Measurements from ENCODE around the gene ELFN1.

The ELFN1 gene

GRCh38 chr7:1644341-1645070, 25.6 kb upstream of the ELFN1 start:
- no peak for TF ChIP-seq CTCF (IDR thresholded peaks at IDR 0.05)
- no peaks in the 10 kb centered on the region for H3K9me3 ChIP-seq (ENCODE audit: control insufficient read depth, low read length)
- H3K4me2 ChIP-seq (ENCODE audit: low read length), result no peak overlapping the region
- no peak overlapping the region for H3K9ac ChIP-seq
- H3K4me3 ChIP-seq (ENCODE audit: low read depth, low read length), result no peak overlapping the region
- no peaks in the 10 kb centered on the region for H3K36me3 ChIP-seq (ENCODE audit: control insufficient read depth, insufficient read depth, low read length)
- H3K4me1 ChIP-seq, result no peaks in the 10 kb centered on the region
- H3K27ac ChIP-seq, result no peak overlapping the region
- no peaks in the 10 kb centered on the region for H3K27me3 ChIP-seq (ENCODE audit: control insufficient read depth, insufficient read depth, low read length)
- no peaks in the 10 kb centered on the region for H3K79me2 ChIP-seq
- H2AFZ ChIP-seq, result no peak overlapping the region

- Histone ChIP-seq H3K79me2 (no peaks in the 10 kb centered on the region), H3K9me3 (ENCODE audit: control insufficient read depth, low read length) (no peaks in the 10 kb centered on the region), H3K27ac (no peak overlapping the region), H3K27me3 (ENCODE audit: control insufficient read depth, insufficient read depth, low read length) (no peaks in the 10 kb centered on the region), H2AFZ (no peak overlapping the region), H3K36me3 (ENCODE audit: control insufficient read depth, insufficient read depth, low read length) (no peaks in the 10 kb centered on the region), H3K4me2 (ENCODE audit: low read length) (no peak overlapping the region), H3K9ac (no peak overlapping the region), H3K4me1 (no peaks in the 10 kb centered on the region), H3K4me3 (ENCODE audit: low read depth, low read length) (no peak overlapping the region)
- no peak for TF ChIP-seq CTCF (IDR thresholded peaks at IDR 0.05)
These were observed 25.0 kb upstream of the ELFN1 start for GRCh38 chr7:1645071-1645409.

GRCh38 chr7:1645476-1645875, 24.6 kb upstream of the ELFN1 start:
- Histone ChIP-seq H2AFZ (no peak overlapping the region), H3K27me3 (ENCODE audit: control insufficient read depth, insufficient read depth, low read length) (no peaks in the 10 kb centered on the region), H3K4me1 (no peaks in the 10 kb centered on the region), H3K4me2 (ENCODE audit: low read length) (no peak overlapping the region), H3K9me3 (ENCODE audit: control insufficient read depth, low read length) (no peaks in the 10 kb centered on the region), H3K9ac (no peak overlapping the region), H3K27ac (no peak overlapping the region), H3K79me2 (no peaks in the 10 kb centered on the region), H3K4me3 (ENCODE audit: low read depth, low read length) (no peak overlapping the region), H3K36me3 (ENCODE audit: control insufficient read depth, insufficient read depth, low read length) (no peaks in the 10 kb centered on the region)
- TF ChIP-seq CTCF (IDR thresholded peaks at IDR 0.05), result no peak

- Histone ChIP-seq H3K27ac (no peak overlapping the region), H3K79me2 (no peaks in the 10 kb centered on the region), H3K9me3 (ENCODE audit: control insufficient read depth, low read length) (no peaks in the 10 kb centered on the region), H3K4me3 (ENCODE audit: low read depth, low read length) (no peak overlapping the region), H3K4me2 (ENCODE audit: low read length) (no peak overlapping the region), H3K36me3 (ENCODE audit: control insufficient read depth, insufficient read depth, low read length) (no peaks in the 10 kb centered on the region), H3K4me1 (no peaks in the 10 kb centered on the region), H3K9ac (no peak overlapping the region), H3K27me3 (ENCODE audit: control insufficient read depth, insufficient read depth, low read length) (no peaks in the 10 kb centered on the region), H2AFZ (no peak overlapping the region)
- no peak for TF ChIP-seq CTCF (IDR thresholded peaks at IDR 0.05)
These were observed 23.7 kb upstream of the ELFN1 start for GRCh38 chr7:1646391-1646790.
